NCI-H1694 treated with DMSO at 0.1 percent for 48 hours (cell line): ENCODE results near the gene UNC45B.
"Not testable (repeated sequence)": the region's sequence is repeated elsewhere in the genome, so short reads cannot be mapped to it uniquely, and the experiment has no call there.

Experiments
- DNase-seq: peaks from one replicate; lab custom pipeline; 2025; lab: John Stamatoyannopoulos, UW

UNC45B gene

DNA sequence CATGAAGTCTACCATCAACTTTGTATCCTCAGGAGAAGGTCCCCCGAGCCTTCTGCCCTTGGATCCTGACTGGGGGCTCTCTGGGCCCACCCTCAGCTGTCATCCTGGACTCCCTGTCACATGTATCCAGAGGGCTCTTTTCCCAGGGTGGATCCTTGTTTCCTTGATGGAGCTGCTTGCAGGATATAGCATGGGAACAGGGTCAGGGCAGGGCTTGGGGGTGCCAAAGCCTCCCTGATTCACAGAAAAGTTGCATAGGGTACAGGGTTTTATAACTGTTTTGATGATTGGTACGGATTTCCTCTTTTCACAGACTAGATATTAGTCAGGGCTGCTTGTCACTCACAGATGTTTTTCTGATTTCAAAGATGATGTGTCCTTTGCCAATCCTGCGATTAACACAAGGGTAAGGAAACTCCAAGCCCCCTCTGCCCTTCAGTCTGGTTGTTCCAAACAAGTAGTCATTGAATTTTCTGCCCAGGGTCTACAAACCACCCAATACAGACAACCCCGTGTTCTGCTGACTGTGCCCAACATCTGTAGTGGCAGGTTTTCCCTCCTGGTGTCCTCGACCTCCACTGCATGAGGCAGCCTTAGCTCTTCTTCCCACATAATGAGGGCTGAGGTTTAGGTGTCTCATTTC, 67.1 kb downstream of the UNC45B start:
- DNase-seq = no peak

GRCh38 chr17:35217107-35217506, 69.5 kb downstream of the UNC45B start:
- no peak for DNase-seq

- no peak for DNase-seq
These were observed 71.3 kb downstream of the UNC45B start for GRCh38 chr17:35218915-35219314.

DNA sequence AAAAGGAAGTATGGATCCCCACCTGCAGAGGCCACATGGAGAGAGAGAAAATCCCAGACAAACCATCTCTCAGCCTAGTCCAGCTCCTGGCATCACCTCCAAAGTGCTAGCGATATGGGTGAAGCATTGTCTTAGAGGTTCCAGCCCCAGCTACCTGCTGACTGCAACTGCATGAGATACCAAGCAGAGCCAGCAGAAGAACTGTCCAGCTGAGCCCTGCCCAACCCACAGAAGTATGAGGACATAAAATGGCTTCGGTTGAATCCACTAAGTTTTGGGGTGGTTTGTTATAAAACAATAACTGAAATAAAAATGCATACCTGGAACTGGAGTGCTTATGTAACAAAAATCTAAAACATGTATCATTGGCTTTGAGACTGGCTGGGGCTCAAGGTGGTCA, 74.8 kb downstream of the UNC45B start:
- DNase-seq = no peak

DNA sequence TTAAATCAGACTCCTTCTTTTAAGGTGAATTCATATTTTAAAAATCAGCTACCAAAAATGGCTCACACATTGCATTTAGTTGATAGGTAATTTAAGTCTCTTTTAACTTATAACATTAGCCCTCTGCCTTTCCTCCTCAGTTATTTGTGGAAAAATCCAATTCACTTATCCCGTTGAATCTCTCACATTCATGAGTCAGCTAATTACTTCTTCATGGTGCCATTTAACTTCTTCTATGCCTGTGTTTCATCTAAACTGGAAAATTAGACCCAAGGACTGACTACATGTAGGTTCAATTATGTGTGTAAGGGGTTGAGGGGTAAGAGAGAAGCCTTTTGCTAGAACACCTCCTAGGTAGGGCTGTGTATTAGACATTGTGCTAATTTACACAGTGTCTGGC, 76.8 kb downstream of the UNC45B start:
- no peak for DNase-seq

DNA sequence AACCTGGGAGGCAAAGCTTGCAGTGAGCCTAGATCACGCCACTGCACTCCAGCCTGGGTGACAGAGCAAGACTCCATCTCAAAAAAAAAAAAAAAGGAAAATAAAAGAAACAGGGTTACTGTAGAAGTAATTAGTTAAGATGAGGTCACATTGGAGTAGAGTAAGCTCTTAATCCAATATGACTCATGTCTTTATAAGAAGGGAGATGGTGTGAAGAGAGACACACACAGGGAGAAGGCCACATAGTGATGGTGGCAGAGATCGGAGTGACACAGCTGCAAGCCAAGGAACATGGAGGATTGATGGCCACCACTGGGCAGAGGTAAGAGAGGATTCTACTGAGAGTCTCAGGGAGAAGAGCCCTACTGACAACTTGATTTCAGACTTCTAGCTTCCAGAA, 79.9 kb downstream of the UNC45B start:
- no peak for DNase-seq

- DNase-seq = no peak
These were observed 82.0 kb downstream of the UNC45B start for GRCh38 chr17:35229638-35230037.

DNA sequence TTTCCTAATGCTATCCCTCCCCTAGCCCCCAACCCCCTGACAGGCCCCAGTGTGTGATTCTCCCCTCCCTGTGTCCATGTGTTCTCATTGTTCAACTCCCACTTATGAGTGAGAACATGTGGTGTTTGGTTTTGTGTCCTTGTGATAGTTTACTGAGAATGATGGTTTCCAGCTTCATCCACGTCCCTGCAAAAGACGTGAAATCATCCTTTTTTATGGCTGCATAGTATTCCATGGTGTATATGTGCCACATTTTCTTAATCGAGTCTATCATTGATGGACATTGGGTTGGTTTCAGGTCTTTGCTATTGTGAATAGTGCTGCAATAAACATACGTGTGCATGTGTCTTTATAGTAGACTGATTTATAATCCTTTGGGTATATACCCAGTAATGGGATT, 86.7 kb downstream of the UNC45B start:
- DNase-seq = not testable (repeated sequence)

GRCh38 chr17:35235289-35235688, 87.7 kb downstream of the UNC45B start:
- no peak for DNase-seq

- DNase-seq = no peak
These were observed 88.3 kb downstream of the UNC45B start for GRCh38 chr17:35235917-35236316.

DNA sequence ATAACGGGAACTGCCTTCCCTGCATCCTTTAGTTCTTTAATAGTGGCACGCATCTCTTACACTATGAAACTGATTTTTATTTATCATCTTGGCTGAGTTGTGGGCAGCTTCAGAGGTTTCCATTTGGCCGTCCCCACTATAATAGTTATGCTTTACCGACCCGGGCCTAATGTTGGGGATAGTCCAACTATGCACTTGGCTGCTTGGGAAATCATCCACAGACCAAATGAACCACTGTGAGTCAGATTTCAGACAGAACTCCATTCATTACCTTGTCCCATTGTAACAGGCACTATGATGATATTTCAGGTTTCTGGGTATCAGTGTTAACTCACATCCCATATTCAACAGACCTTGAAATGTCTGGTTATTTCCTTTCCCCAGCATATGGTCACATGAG, 89.2 kb downstream of the UNC45B start:
- DNase-seq = no peak

DNA sequence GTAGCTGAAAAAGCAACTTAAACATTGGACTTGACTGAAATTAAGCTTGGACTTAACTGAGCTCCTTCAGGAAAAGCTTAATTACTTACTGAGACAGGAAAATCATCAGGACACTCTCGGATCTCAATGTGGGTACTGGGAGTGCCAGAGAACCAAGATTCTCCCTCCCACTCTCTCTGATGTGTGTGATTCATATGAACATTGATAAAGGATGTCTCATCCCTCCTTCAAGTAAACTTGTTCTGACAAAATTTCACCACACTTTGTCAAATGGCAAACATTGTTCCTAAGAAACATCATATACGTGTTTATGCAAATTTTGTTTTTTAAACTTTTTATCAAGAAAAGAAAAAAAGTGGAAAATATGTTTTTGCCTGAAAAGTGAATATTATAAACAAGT, 91.2 kb downstream of the UNC45B start:
- DNase-seq = no peak
